Measurements from ENCODE around the gene PLBD1.

PLBD1 gene

GRCh38 chr12:14510574-14510973 is 57.1 kb downstream of the PLBD1 start:
- no peaks in the 10 kb centered on the region for H4K20me1 ChIP-seq (ENCODE audit: insufficient read depth, low read length)
- no peaks in the 10 kb centered on the region for H3K9me2 ChIP-seq (ENCODE audit: low read depth, low read length)
- H3K4me2 ChIP-seq (ENCODE audit: low read length), result no peak overlapping the region
- H3F3A ChIP-seq (ENCODE audit: insufficient read depth, low read length), result no peaks in the 10 kb centered on the region
- H3K9ac ChIP-seq (ENCODE audit: low read length), result no peak overlapping the region
- no peaks in the 10 kb centered on the region for H3K27me3 ChIP-seq (ENCODE audit: insufficient read depth, low read length)
- no peaks in the 10 kb centered on the region for H3K9me3 ChIP-seq (ENCODE audit: low read length)
- no peak overlapping the region for H2AFZ ChIP-seq (ENCODE audit: low read length)
- no peak for TF ChIP-seq EZH2 (IDR thresholded peaks at IDR 0.05; ENCODE audit: borderline replicate concordance, low read length)
- no peaks in the 10 kb centered on the region for H3K79me2 ChIP-seq (ENCODE audit: insufficient read depth, low read length)
- H3K36me3 ChIP-seq (ENCODE audit: insufficient read depth, low read length), result peaks cover 7% of the 10 kb centered on the region; the same call in 1 of the 2 replicates
- peaks cover 16% of the 10 kb centered on the region for H3K4me1 ChIP-seq (ENCODE audit: insufficient read depth, low read length, severe bottlenecking)
- no peak overlapping the region for H3K4me3 ChIP-seq (ENCODE audit: low read depth, low read length, poor library complexity, severe bottlenecking)
- no peak overlapping the region for H3K27ac ChIP-seq (ENCODE audit: low read depth, low read length, poor library complexity, severe bottlenecking)

GRCh38 chr12:14505626-14506596 is 61.8 kb downstream of the PLBD1 start:
- Histone ChIP-seq H2AFZ (ENCODE audit: low read length) (no peak overlapping the region), H3K27me3 (ENCODE audit: insufficient read depth, low read length) (no peaks in the 10 kb centered on the region), H3K4me1 (ENCODE audit: insufficient read depth, low read length, severe bottlenecking) (no peaks in the 10 kb centered on the region), H4K20me1 (ENCODE audit: insufficient read depth, low read length) (no peaks in the 10 kb centered on the region), H3K4me2 (ENCODE audit: low read length) (no peak overlapping the region), H3K36me3 (ENCODE audit: insufficient read depth, low read length) (peaks cover 18% of the 10 kb centered on the region; the same call in 1 of the 2 replicates), H3K4me3 (ENCODE audit: low read depth, low read length, poor library complexity, severe bottlenecking) (no peak overlapping the region), H3F3A (ENCODE audit: insufficient read depth, low read length) (no peaks in the 10 kb centered on the region), H3K9ac (ENCODE audit: low read length) (no peak overlapping the region), H3K27ac (ENCODE audit: low read depth, low read length, poor library complexity, severe bottlenecking) (no peak overlapping the region), H3K9me2 (ENCODE audit: low read depth, low read length) (no peaks in the 10 kb centered on the region), H3K9me3 (ENCODE audit: low read length) (no peaks in the 10 kb centered on the region), H3K79me2 (ENCODE audit: insufficient read depth, low read length) (no peaks in the 10 kb centered on the region)
- TF ChIP-seq, protein P1, sequence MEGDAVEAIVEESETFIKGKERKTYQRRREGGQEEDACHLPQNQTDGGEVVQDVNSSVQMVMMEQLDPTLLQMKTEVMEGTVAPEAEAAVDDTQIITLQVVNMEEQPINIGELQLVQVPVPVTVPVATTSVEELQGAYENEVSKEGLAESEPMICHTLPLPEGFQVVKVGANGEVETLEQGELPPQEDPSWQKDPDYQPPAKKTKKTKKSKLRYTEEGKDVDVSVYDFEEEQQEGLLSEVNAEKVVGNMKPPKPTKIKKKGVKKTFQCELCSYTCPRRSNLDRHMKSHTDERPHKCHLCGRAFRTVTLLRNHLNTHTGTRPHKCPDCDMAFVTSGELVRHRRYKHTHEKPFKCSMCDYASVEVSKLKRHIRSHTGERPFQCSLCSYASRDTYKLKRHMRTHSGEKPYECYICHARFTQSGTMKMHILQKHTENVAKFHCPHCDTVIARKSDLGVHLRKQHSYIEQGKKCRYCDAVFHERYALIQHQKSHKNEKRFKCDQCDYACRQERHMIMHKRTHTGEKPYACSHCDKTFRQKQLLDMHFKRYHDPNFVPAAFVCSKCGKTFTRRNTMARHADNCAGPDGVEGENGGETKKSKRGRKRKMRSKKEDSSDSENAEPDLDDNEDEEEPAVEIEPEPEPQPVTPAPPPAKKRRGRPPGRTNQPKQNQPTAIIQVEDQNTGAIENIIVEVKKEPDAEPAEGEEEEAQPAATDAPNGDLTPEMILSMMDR (IDR thresholded peaks at IDR 0.05; ENCODE audit: low read length), result no peak
- TF ChIP-seq EZH2 (IDR thresholded peaks at IDR 0.05; ENCODE audit: borderline replicate concordance, low read length), result no peak

- Histone ChIP-seq H3K4me3 (ENCODE audit: low read depth, low read length, poor library complexity, severe bottlenecking) (no peak overlapping the region), H3K79me2 (ENCODE audit: insufficient read depth, low read length) (no peaks in the 10 kb centered on the region), H4K20me1 (ENCODE audit: insufficient read depth, low read length) (no peaks in the 10 kb centered on the region), H3K9ac (ENCODE audit: low read length) (no peak overlapping the region), H3F3A (ENCODE audit: insufficient read depth, low read length) (no peaks in the 10 kb centered on the region), H3K4me2 (ENCODE audit: low read length) (no peak overlapping the region), H3K27ac (ENCODE audit: low read depth, low read length, poor library complexity, severe bottlenecking) (no peak overlapping the region), H3K27me3 (ENCODE audit: insufficient read depth, low read length) (no peaks in the 10 kb centered on the region), H3K9me3 (ENCODE audit: low read length) (no peaks in the 10 kb centered on the region), H2AFZ (ENCODE audit: low read length) (no peak overlapping the region), H3K36me3 (ENCODE audit: insufficient read depth, low read length) (peaks cover 63% of the 10 kb centered on the region), H3K9me2 (ENCODE audit: low read depth, low read length) (no peaks in the 10 kb centered on the region), H3K4me1 (ENCODE audit: insufficient read depth, low read length, severe bottlenecking) (no peaks in the 10 kb centered on the region)
- TF ChIP-seq, protein P1 (IDR thresholded peaks at IDR 0.05; ENCODE audit: low read length), result no peak
- no peak for TF ChIP-seq EZH2 (IDR thresholded peaks at IDR 0.05; ENCODE audit: borderline replicate concordance, low read length)
These were observed 72.4 kb downstream of the PLBD1 start for GRCh38 chr12:14495326-14495725.

Measured in OCI-LY1 (cell line).